Stimulated activated CD8-positive, alpha-beta memory T cell treated with anti-CD3 and anti-CD28 coated beads, Interleukin-2, amount 100 ng/mL, for 48 hours (primary cell): ENCODE measurements around the gene AP2B1.
"Not testable (repeated sequence)": the region's sequence is repeated elsewhere in the genome, so short reads cannot be mapped to it uniquely, and the experiment has no call there.

Experiments used
- DNase-seq, 2 donors: peaks; one replicate each; pipeline ENCODE4 v3.0.0-alpha.2; 2020; ENCODE audit warnings: low read depth in 2 of 2

The AP2B1 gene

DNA sequence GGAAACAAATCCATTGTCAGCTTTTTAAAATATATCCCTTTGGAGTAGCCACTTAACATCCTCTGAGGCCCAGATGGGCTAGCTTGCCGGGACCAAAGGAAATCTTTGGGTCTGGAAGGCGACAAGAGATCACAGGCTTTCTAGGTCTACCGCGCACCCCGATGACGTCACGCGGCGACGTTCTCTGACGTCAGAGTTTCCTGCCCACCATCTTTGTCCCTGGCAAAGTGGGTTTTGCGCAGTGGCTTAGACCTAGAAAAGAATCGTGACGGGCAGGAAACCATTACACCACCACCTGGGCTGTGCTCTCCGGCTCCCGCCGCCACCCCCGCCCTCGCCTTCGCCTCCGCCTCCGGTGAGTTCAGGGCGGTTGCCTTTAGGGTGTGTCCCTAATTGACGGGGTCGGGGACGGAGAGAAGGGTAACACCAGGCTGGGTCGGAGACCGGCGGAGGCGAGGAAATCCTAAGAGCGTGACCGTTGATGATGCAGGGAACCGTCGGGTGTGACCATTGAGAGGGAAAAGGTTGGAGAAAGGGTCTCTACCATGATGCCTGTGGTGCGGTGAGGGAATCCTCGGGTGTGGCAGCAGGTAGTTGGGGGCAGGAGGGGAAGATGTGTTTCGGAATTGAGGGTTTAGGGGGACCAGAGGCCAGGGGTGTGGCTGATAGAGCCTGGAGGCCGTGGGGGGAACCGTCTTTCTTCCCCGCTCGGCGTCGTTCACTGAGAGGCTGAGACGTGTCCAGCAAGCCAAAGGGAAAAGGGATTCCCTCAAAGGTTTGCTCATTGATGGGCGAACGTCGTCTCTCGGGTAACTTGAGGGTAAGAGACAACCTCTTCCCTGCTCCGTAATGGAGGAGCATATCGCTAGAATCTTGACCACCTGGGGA is at the start of gene AP2B1:
Gene AP2B1 (plus strand): TSS at position 249 of the 888 bp plus-strand sequence. CDS start 6,709 bp downstream, outside the sequence.
- DNase-seq = peak; percentile 88 to 96

DNA sequence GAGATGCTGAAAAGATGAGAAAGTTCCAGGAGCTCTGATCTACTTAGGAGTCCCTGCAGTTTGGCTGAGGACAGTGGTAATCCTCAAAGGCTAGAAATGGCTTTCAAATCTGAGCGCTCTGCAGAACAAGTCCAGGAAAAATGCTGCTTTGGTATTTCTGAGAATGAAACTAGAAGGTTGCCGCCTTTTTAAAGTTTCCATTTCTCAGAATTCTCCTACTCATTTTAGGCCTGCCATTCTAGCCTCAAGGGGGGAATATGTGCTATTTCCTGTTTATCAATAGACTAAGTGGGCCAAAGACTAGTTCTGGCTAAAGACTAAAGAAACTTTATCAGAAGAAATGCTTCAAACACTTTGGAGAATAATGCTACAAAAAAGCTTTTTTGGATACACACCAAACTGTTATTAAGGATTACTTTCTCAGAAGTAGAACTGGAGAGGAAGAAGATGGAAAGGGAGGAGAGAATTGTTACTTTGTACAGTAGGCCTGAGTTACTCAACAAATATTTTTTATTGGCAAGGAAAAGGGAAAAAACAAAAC is 49.5 kb upstream of the AP2B1 start, which contains the start of gene SLFN12L:
Gene SLFN12L (minus strand): TSS at position 78 of the 541 bp plus-strand sequence. CDS start 15,314 bp downstream, outside the sequence.
- no peak for DNase-seq

DNA sequence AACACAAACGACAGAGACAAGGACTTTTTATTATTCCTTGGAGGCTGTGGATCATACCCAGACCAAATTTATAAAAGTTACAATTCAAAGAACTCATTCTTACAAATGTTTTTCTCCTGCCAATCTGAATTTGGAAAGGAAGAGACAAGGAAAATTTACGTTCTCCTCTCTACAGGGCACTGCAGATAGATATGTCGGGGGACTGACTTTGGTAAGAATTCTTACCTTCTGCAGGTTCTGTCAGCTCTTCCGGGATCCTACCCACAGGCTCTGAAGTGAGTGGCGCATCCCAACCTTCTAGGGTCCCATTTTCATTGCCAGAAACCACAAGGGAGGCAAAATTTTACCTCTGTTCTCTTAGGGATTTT is 47.5 kb upstream of the AP2B1 start:
- no peak for DNase-seq

DNA sequence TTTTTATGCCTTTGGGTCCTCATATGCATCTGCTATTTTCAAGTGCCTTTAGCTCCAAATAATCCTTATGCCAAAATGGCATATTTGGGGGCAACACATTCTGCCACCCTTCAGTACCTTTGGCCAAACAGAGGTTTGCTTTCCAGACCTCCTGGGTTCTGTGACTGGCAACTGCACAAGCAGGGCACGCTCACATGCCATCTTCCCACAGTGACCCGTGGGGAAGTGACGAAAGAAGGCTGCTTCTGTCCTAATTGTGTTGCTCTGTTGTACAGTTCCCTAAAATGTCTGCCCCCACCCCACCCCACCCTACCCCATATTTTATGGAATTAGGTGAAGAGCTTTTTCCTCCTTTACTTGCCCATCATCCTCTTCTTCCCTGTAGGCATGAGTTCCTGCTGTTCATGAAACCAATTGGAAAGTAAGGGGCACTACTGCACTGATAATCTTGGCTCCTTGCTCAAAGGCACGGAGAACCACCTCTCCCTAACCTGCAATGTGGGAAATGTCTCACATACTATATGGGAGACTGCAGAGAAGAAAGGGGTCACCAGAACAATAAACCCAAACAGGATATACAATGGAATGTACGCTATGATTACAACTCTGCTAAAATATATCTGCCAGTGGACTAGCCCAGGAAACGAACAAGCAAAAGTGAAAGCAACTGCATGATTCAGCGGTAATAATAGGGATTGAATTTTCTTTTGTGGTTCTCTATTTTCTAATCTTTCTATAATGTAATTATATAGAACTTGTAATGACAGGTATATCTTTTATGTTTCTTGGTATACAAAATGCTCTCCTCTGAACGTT is 46.3 kb upstream of the AP2B1 start:
- peak in 1 of 2 donors; percentile 31 for DNase-seq

DNA sequence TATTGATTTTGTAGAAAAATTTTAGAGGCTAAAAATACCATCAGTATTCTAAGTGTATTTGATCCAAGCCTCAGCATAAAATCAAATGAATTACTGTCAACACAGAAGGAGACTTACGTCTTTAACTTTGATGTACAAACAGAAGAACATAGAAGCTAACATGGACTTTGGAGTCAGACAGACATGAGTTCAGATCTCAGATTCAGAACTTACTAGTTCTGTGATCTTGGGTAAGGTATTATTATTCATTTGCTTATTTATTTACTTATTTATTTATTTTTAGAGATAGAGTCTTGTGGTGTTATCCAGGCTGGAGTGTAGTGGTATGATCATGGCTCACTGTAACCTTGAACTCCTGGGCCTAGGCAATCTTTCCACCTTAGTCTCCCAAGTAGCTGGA is 45.7 kb upstream of the AP2B1 start:
- DNase-seq = no peak

DNA sequence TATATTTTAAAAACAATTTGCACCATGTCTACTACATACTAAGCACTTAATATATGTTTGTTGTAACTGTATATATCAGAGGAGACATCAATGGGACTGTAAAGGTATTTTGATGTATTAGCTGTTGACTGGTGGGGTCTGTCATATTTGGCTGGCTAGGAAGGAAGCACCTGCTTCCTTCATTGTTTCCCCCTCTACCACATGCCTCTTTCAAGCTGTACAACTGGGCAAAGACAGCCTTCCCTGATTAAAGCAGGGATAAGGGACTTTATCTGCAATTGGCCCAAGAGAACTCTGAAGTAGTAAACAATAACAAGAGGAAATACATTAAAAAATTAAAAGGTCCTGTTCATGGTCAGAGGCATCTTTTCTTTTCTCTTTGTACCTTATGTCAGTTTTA is 44.1 kb upstream of the AP2B1 start:
- DNase-seq = no peak

DNA sequence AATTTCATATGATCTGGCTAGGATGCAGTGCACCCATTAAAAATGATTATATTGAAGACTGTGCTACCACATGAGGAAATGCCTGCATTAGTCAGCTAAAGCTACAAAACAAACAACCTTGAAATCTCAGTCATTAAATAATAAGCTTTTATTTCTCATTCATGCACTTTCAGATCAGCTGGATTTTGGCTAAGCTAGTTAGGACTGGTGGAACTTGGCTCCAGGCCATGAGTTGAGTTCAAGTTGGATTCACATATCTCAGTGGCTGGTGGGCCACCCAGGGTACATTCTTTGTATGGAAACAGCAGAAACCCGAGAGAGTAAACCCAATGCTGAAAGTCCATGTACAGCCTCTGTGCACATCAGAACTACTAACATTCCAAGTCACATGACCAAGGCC is 43.3 kb upstream of the AP2B1 start:
- DNase-seq = no peak

DNA sequence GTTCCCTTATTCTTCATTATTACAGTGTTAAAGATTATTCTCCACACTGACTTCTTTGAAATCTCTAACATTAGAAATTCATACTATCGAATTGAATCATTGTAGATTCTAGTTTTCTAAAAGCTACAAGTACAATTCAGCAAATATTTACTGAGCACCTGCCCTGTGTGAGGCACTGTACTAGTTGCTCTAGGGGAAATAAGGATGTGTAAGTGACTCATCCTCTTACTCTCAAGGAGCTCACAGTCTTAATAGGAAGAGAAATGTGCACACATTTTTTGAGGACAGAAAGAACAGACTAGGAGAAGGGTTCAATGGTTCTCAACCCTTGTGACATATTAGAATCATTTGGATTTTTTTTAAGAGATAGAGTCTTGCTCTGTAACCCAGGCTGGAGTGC is 42.0 kb upstream of the AP2B1 start:
- no peak for DNase-seq

DNA sequence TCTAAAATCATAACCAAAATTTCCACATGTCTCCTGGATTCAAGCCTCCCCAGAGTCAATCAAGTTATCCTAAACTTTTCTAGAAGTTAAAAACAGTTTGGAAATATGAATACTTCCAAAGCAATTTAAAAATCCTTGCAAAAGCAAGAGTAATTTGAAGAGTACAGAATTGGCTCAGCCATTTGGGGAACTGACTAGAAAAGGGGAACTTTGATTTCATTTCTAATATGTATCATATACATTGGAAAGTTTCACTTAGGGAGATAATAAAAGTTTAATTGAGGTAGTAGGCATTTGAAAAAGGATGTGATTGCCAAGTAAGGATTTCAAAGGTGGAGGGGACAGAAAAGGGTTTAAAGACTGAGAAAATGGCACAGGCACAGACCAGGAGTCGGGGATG is 40.6 kb upstream of the AP2B1 start:
- DNase-seq = no peak

DNA sequence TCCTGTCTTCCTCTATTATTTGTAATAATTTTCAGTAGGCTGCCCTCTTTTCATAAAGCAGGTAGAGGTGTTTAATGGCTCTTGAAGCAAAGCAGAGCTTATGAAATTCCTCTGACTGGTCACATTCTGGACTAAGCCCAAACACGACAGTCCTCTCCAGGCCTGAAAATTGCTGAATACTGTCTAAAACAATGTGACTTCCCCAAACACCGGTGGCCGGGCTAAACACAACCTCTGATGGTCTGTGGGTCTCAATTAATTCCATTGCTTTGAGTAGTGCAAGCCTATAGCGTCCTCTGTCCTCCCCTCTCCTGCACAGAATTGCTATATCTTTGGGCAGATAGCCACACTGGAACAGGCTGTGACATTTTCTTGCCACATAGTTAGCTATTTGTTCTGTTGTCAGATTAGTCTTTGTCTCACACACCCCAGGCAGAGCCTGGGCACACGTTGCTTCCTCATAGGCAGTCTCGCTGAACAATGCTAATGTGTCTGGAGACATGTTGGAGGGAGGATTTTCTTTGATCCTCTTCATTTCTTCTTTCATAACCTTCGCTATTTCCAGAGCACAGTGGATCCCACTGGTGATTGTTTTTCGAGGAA is 38.8 kb upstream of the AP2B1 start:
- no peak for DNase-seq

DNA sequence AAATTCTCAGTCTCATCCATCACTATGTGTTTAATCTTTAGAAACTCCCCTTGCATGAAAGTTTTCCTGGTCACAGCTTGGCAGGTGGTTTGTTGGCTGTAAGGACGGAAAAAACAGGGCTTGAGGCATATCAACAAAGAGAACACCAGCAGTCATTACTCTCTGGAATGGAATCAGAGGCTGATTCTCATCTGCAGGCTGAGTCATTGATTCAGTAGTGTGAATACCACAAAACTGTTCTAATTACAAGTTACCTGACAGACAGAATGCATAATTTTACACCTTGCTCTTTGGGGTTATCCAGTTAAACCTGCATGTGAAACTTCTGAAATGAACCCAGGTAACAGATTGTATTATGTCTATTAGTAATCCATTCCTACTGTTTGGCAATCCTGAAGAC is 38.1 kb upstream of the AP2B1 start:
- DNase-seq = no peak

DNA sequence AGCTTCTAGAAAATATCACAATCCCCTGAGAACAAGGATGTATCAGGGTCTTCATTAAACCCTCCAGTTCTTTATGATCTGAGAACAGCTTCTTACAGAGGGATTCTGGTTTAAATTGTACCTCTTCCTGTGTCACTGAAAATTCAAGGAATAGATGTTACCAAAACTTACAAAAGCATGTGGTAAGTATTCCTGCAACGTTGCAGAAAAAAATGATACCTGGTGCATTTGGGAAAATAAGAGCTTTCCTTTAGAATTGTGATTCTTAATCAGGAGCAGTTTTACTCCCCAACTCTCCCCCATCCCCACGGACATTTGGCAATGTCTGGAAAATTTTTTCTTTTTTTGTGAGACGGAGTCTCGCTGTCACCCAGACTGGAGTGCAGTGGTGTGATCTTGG is 33.8 kb upstream of the AP2B1 start:
- DNase-seq = no peak

DNA sequence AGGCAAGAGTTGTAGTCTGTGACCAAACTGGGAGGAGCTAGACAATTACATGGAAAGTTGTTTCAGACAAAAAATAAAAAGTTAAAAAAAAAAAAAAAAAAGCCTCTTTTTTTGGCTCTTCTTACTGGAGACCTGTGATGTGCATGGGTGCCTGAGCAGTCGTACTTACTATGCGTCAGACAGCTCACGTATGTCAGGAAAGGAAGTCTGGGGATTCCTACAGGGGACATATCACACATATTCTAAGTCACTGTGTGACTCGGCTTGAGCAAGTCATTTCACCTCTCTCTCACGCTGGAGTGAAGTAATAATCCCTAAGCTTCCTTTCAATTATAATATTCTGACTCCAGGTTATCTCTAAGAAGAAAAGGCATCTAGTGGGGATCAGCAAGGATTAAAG is 32.5 kb upstream of the AP2B1 start:
- no peak for DNase-seq

DNA sequence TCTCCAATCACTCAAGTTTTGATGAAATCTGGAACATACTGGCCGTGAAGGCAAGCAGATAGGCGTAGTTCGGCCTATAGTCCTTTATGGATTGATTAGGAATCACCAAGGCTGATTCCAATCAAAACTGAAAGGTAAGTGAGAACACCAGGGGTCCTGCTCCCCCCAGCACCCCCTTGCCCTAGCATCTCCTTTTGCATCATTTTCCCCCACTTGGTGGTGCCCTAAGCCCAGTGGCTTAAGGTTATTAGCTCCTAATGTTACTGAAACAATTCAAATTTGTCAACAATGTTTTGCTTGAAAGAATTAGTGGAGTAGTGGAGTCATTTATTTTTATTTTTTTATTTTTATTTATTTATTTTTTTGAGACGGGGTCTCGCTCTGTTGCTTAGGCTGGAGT is 31.4 kb upstream of the AP2B1 start:
- DNase-seq = no peak

DNA sequence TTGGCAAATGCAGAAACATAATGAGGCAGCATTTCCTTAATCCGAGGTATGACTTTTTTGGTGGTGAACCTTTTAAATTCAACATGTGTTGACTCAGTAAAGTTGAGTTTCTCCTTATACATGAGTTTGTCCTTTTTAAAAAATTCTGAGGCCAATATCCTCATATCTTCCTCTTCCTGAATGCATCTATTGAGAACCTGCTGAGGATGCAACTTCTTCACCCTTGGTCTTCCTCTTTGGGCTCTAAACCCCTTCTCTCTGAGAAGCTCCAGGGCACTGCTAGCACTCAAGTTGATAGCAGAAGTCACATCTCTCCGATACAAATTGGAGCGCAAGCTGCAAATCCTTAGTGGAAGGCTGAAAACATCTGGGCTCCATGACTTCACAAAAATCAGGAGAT is 29.8 kb upstream of the AP2B1 start:
- no peak for DNase-seq

DNA sequence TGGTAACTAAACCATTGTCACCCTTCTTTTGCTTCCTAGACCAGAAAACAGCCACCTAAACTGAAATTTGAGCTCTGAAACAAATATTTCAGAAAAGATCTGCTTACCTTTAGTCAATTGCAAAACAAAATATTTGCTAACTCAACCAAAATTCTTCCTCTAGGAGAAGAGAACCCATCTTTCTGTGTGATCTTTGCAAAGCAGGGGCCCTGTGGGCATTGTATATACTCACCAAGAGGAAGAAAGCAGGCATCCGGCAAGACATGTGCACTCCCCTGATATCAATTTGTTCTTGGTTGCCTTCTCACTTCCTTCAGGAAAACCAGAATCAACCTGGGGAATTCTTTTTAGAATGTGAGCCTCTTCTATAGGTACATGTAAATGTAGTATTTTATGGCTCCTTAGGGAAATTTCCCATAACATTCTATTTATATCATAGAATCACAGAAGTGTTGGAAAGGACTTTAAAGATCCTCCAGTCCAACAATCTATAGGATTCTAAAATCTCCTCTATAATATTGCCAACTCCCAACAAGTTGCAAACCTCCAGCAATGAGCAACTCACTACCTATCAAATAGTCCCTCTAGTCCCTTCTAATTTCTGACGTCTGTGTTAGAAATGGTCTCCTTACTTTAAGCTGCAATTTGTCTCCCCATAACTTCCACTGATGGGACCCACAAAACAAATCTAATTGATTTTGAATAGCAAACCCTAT is 27.5 kb upstream of the AP2B1 start:
- DNase-seq = no peak

DNA sequence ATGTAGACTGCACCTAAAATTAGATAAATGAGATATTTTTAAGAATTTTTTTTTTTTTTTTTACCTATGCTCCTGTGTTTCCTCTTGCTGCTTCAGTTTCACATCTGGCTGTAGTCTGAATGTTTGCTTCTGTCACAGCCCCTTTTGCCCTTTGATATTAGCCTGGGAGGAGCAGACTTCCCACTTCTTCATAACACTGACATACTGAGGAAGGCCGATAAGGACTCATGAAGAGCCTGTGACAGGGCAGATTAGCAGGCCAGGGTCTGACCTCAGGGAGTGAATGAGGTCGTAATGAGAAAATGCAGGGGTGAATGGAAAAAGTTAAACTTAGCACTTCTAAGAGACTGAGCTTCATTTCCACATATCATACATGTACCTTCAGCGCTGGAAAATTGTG is 26.4 kb upstream of the AP2B1 start, which contains the start of gene SLFN14:
Gene SLFN14 (minus strand): TSS at position 117 of the 400 bp plus-strand sequence. CDS start 2,757 bp downstream, outside the sequence.
- no peak for DNase-seq

DNA sequence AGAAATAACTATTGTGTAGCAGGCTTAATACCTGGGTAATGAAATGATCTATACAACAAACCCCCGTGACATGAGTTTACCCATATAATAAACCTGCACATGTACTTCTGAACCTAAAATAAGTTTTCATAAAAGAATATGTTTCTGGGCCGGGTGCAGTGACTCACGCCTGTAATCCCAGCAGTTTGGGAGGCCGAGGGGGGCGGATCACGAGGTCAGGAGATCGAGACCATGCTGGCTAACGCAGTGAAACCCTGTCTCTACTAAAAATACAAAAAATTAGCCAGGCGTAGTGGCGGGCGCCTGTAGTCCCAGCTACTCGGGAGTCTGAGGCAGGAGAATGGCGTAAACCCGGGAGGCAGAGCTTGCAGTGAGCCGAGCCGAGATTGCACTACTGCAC is 23.9 kb upstream of the AP2B1 start:
- DNase-seq = not testable (repeated sequence)

DNA sequence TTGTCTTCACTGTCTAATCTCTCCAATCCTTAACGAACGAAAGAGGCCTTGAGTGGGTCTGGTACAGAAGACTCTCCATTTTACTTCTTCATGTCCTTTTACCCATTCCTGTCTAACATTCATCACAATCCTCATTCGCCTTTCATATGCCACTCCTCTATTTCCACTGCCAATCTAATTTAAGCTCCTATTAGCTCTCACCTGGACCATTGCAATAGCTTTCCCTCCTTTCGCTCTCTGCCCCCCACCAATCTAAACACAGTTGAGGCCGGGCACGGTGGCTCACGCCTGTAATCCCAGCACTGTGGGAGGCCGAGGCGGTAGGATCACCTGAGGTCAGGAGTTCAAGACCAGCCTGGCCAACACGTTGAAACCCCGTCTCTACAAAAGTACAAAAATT is 20.2 kb upstream of the AP2B1 start:
- DNase-seq = no peak

DNA sequence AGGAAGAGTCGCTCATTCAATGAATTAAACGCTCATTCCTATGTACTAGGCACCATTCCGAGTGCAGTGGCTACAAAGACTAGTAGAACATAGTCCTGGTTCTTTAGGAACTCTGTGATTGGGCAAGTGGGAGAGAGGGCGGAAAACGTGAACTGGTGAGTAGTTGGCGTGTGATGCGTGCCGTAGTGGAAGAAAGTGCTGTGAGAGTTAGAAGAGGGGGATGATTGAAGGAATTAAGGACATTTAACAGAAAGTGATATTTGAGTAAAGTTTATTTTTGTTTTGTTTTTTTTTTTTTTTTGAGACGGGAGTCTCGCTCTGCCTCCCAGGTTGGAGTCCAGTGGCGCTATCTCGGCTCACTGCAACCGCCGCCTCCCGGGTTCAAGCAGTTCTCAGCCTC is 18.6 kb upstream of the AP2B1 start:
- no peak for DNase-seq

DNA sequence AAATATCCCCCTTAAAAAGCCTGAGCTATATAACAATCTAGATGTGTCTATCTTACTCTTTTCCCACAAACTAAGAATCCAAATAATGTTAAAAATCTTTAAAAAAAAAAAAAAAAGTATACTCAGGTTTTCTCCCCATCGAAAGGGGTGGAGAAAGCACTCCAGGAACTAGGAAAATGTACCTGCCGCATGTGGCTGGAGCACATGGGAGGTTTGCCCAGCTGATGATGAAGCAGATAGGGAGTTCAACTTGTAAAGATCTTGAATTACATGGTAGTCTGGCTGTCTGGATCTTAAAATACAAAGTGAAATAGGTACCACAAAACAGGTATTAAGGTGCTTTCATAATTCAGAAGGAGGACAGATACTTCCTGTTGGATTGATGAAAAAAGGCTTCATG is 17.7 kb upstream of the AP2B1 start:
- no peak for DNase-seq
